ENCODE results near the gene LBR. TPM values are rescaled to one million over a fixed set of nuclear protein-coding genes. Genes with fewer than 3 reads are reported as not detected.

The LBR gene
- total and polyA plus RNA-seq, 2 experiments from 2014 or later = 50.6 to 91.3 TPM

DNA sequence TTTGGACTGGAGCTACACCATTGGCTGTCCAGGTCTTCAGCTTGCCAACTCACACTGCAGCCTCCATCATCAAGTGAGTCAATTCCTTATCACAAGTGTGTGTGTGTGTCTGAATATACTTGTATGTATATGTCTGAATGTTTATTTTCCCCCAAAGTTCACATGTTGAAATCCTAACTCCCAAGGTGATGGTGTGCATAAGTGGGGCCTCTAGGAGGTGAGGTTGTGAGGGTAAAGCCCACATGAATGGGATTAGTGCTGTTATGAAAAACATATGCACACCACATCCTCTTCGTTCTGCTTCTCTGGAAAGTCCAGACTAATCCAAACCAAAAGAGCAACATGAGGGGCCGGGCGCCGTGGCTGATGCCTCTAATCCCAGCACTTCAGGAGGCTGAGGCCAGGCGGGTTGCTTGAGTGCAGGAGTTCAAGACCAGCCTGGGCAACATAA, 48.7 kb upstream of the LBR start:
- H3K9me3 Mint-ChIP-seq = peaks cover 3% of the 10 kb centered on the region; the same call in 1 of the 3 replicates
- H3K4me3 ChIP-seq = no peak overlapping the region
- H3K36me3 ChIP-seq (ENCODE audit: insufficient read depth) = no peaks in the 10 kb centered on the region
- no peak overlapping the region for H3K4me2 ChIP-seq
- no peaks in the 10 kb centered on the region; the same call in 2 of the 3 replicates for H3K36me3 Mint-ChIP-seq (ENCODE audit: low read depth)
- H3K27ac Mint-ChIP-seq = no peak overlapping the region
- H3K27ac ChIP-seq (ENCODE audit: low read depth) = no peak overlapping the region
- ATAC-seq (no peak), DNase-seq (ENCODE audit: low spot score) (no peak)
- peaks cover 15% of the 10 kb centered on the region for H3K27me3 Mint-ChIP-seq (ENCODE audit: insufficient read depth, low read depth, poor library complexity)
- no peak for TF ChIP-seq POLR2AphosphoS5 (IDR thresholded peaks at IDR 0.05; ENCODE audit: low read depth)
- no peak for TF ChIP-seq JUNB (IDR thresholded peaks at IDR 0.05; ENCODE audit: unreplicated experiment)
- no peak for TF ChIP-seq ZNF114 (CRISPR knock-in tag; IDR thresholded peaks at IDR 0.05)
- TF ChIP-seq, protein P1, sequence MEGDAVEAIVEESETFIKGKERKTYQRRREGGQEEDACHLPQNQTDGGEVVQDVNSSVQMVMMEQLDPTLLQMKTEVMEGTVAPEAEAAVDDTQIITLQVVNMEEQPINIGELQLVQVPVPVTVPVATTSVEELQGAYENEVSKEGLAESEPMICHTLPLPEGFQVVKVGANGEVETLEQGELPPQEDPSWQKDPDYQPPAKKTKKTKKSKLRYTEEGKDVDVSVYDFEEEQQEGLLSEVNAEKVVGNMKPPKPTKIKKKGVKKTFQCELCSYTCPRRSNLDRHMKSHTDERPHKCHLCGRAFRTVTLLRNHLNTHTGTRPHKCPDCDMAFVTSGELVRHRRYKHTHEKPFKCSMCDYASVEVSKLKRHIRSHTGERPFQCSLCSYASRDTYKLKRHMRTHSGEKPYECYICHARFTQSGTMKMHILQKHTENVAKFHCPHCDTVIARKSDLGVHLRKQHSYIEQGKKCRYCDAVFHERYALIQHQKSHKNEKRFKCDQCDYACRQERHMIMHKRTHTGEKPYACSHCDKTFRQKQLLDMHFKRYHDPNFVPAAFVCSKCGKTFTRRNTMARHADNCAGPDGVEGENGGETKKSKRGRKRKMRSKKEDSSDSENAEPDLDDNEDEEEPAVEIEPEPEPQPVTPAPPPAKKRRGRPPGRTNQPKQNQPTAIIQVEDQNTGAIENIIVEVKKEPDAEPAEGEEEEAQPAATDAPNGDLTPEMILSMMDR (conservative IDR thresholded peaks at IDR 0.05; ENCODE audit: low read depth in 2 of 2) = no peak
- H4K20me1 ChIP-seq (replicated peaks; ENCODE audit: insufficient read depth) = no peaks in the 10 kb centered on the region
- peaks cover 20% of the 10 kb centered on the region for H3K4me1 Mint-ChIP-seq
- H3F3A ChIP-seq (replicated peaks; ENCODE audit: low read depth) = no peaks in the 10 kb centered on the region
- no peak overlapping the region for H2AFZ ChIP-seq
- H3K9me2 ChIP-seq (ENCODE audit: insufficient read depth) = no peaks in the 10 kb centered on the region
- H3K27me3 ChIP-seq (ENCODE audit: insufficient read depth) = no peaks in the 10 kb centered on the region
- no peaks in the 10 kb centered on the region for H3K79me2 ChIP-seq (replicated peaks; ENCODE audit: insufficient read depth)
- H3K4me3 Mint-ChIP-seq = no peak overlapping the region
- peaks cover 9% of the 10 kb centered on the region; the same call in 1 of the 2 replicates for H3K4me1 ChIP-seq (ENCODE audit: insufficient read depth)

GRCh38 chr1:225476100-225476511, 48.3 kb upstream of the LBR start:
- H4K20me1 ChIP-seq (replicated peaks; ENCODE audit: insufficient read depth) = no peaks in the 10 kb centered on the region
- H3K27me3 Mint-ChIP-seq (ENCODE audit: insufficient read depth, low read depth, poor library complexity) = peaks cover 16% of the 10 kb centered on the region

More at GRCh38 chr1:225476100-225476511, 48.3 kb upstream of the LBR start:
- Mint-ChIP-seq H3K4me3 (no peak overlapping the region), H3K4me1 (peaks cover 17% of the 10 kb centered on the region), H3K27ac (no peak overlapping the region), H3K9me3 (peaks cover 3% of the 10 kb centered on the region; the same call in 1 of the 3 replicates), H3K36me3 (ENCODE audit: low read depth) (no peaks in the 10 kb centered on the region; the same call in 2 of the 3 replicates)
- H2AFZ ChIP-seq = no peak overlapping the region
- H3K79me2 ChIP-seq (replicated peaks; ENCODE audit: insufficient read depth) = no peaks in the 10 kb centered on the region
- TF ChIP-seq STAT1 (IDR thresholded peaks at IDR 0.05; ENCODE audit: unreplicated experiment) (no peak), EZH2phosphoT487 (IDR thresholded peaks at IDR 0.05; ENCODE audit: unreplicated experiment) (no peak), REST (IDR thresholded peaks at IDR 0.05; ENCODE audit: unreplicated experiment) (no peak)
- TF ChIP-seq, protein P1 (conservative IDR thresholded peaks at IDR 0.05; ENCODE audit: low read depth in 2 of 2) = no peak
- no peak overlapping the region for H3K4me3 ChIP-seq
- DNase-seq (ENCODE audit: low spot score) = no peak
- no peak for ATAC-seq
- H3K9me2 ChIP-seq (ENCODE audit: insufficient read depth) = no peaks in the 10 kb centered on the region
- H3K27ac ChIP-seq (ENCODE audit: low read depth) = no peak overlapping the region
- H3K36me3 ChIP-seq (ENCODE audit: insufficient read depth) = no peaks in the 10 kb centered on the region
- peaks cover 5% of the 10 kb centered on the region; the same call in 1 of the 2 replicates for H3K4me1 ChIP-seq (ENCODE audit: insufficient read depth)
- H3K27me3 ChIP-seq (ENCODE audit: insufficient read depth) = no peaks in the 10 kb centered on the region
- H3F3A ChIP-seq (replicated peaks; ENCODE audit: low read depth) = no peaks in the 10 kb centered on the region
- no peak overlapping the region for H3K4me2 ChIP-seq

Data from GM23338 (cell line).